HepG2 (cell line): ENCODE measurements around the gene BAIAP2L1. TPM values are rescaled to one million over a fixed set of nuclear protein-coding genes. Genes with fewer than 3 reads are reported as not detected.
"Not testable (repeated sequence)": the region's sequence is repeated elsewhere in the genome, so short reads cannot be mapped to it uniquely, and the experiment has no call there.

Experiments
- CEBPB ChIP-seq: IDR thresholded peaks from 2 replicates; pipeline ENCODE4 v1.6.1; 2011; ENCODE audit warnings: low read depth, low read length, improper control_type of control experiment, borderline replicate concordance
- CREB1 ChIP-seq, 2 experiments: fragments of 450-650 bp in 1 of 2; IDR thresholded peaks; 2 replicates each; pipeline ENCODE4 v1.6.1; 2016 to 2017; ENCODE audit warnings: control low read depth in 1 of 2, mild to moderate bottlenecking in 1 of 2, missing compliant biosample characterization in 1 of 2, missing genetic modification characterization in 1 of 2
- CREM ChIP-seq, 2 experiments: sonication (generic) in 1 of 2; formaldehyde crosslinking in 1 of 2; IDR thresholded peaks; 2 replicates each; pipeline versions ENCODE4 v1.4.0 to v1.6.1; 2016 to 2020; ENCODE audit warnings: antibody characterized with exemption in 1 of 2, mild to moderate bottlenecking in 1 of 2, missing genetic modification reagents in 1 of 2
- HDAC2 ChIP-seq: sonication (generic); formaldehyde crosslinking; IDR thresholded peaks from 2 replicates; pipeline ENCODE4 v1.4.0; 2020; ENCODE audit warnings: missing genetic modification reagents
- HNF1B ChIP-seq: sonication (generic); formaldehyde crosslinking; IDR thresholded peaks from 2 replicates; pipeline ENCODE4 v1.5.1; 2020; ENCODE audit warnings: mild to moderate bottlenecking, moderate library complexity, missing genetic modification reagents
- MAX ChIP-seq: IDR thresholded peaks from 2 replicates; pipeline ENCODE4 v1.6.1; 2012; ENCODE audit warnings: inconsistent platforms
- TFAP4 ChIP-seq: sonication (generic); IDR thresholded peaks from 2 replicates; pipeline ENCODE4 v1.6.1; 2016; ENCODE audit warnings: low read depth, borderline replicate concordance
- ZNF740 ChIP-seq: sonication (generic); formaldehyde crosslinking; IDR thresholded peaks from 2 replicates; pipeline ENCODE4 v1.4.0; 2020; ENCODE audit warnings: missing genetic modification reagents
- polyA plus RNA-seq, 8 experiments: library from polyadenylated mRNA; depleted of rRNA in 3 of 8; stranded (reverse) in 7 of 8; unstranded in 1 of 8; fragments of >200 nt; fragmentation: Illumina TruSeq in 4 of 8; extraction: Trizol in 4 of 8; gene quantifications; 2 replicates each; pipeline versions ENCODE4 v1.2.1 to v1.2.3, GENCODE V29; 2011 to 2016; ENCODE audit warnings: low read depth in 4 of 8, missing spikeins in 1 of 8, mixed read lengths in 1 of 8; ENCODE audit not compliant: insufficient read depth in 1 of 8
- total RNA-seq, 5 experiments: library from RNA; depleted of rRNA; stranded (reverse); fragments of >200 nt; fragmentation: Illumina TruSeq; extraction: Trizol; gene quantifications; 2 replicates each; pipeline ENCODE4 v1.2.3, GENCODE V29; 2016; ENCODE audit warnings: low read depth in 1 of 5
- TF ChIP-seq, protein P1 (sequence below): sonication (generic); formaldehyde crosslinking; IDR thresholded peaks from 2 replicates; pipeline ENCODE4 v1.8.0; 2022; ENCODE audit warnings: missing genetic modification reagents, mild to moderate bottlenecking, borderline replicate concordance
- TF ChIP-seq, protein P2 (sequence below): sonication (generic); formaldehyde crosslinking; IDR thresholded peaks from 2 replicates; pipeline ENCODE4 v1.5.0; 2020; ENCODE audit warnings: mild to moderate bottlenecking, missing genetic modification reagents, borderline replicate concordance
- TF ChIP-seq, protein P3 (sequence below), 2 experiments: sonication (generic) in 1 of 2; formaldehyde crosslinking in 1 of 2; IDR thresholded peaks; 2 replicates each; pipeline versions ENCODE4 v1.4.0 to v1.6.1; 2016 to 2020; ENCODE audit warnings: borderline replicate concordance in 1 of 2, low read depth in 1 of 2, mild to moderate bottlenecking in 1 of 2, missing genetic modification reagents in 1 of 2
- TF ChIP-seq, protein P4 (sequence below): sonication (generic); formaldehyde crosslinking; IDR thresholded peaks from 2 replicates; pipeline ENCODE4 v1.4.0; 2020; ENCODE audit warnings: mild to moderate bottlenecking, missing genetic modification reagents

BAIAP2L1 gene
- total and polyA plus RNA-seq, 2 of the 13 experiments (the other 11 are each of a cell fraction or from before 2014, with no cell fraction given) = 13.0 to 21.5 TPM

GRCh38 chr7:98417604-98418270 lies 16.8 kb upstream of the BAIAP2L1 start (continued):
- TF ChIP-seq TFAP4 = peak; percentile 51; the same call in 1 of the 2 replicates
- TF ChIP-seq ZNF740 (CRISPR knock-in tag) = peak; percentile 93
- TF ChIP-seq, protein P1, sequence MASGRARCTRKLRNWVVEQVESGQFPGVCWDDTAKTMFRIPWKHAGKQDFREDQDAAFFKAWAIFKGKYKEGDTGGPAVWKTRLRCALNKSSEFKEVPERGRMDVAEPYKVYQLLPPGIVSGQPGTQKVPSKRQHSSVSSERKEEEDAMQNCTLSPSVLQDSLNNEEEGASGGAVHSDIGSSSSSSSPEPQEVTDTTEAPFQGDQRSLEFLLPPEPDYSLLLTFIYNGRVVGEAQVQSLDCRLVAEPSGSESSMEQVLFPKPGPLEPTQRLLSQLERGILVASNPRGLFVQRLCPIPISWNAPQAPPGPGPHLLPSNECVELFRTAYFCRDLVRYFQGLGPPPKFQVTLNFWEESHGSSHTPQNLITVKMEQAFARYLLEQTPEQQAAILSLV = peak; percentile 25
- TF ChIP-seq, protein P2, sequence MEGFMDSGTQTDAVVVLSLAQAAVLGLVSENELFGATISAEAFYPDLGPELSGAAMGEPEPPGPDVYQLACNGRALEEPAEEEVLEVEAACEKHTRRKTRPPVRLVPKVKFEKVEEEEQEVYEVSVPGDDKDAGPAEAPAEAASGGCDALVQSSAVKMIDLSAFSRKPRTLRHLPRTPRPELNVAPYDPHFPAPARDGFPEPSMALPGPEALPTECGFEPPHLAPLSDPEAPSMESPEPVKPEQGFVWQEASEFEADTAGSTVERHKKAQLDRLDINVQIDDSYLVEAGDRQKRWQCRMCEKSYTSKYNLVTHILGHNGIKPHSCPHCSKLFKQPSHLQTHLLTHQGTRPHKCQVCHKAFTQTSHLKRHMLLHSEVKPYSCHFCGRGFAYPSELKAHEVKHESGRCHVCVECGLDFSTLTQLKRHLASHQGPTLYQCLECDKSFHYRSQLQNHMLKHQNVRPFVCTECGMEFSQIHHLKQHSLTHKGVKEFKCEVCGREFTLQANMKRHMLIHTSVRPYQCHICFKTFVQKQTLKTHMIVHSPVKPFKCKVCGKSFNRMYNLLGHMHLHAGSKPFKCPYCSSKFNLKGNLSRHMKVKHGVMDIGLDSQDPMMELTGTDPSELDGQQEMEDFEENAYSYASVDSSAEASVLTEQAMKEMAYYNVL (CRISPR knock-in tag) = peak; percentile 40; the same call in 1 of the 2 replicates
- peak; percentile 84; the same call in 1 of the 2 replicates for TF ChIP-seq HDAC2 (CRISPR knock-in tag)
- 0 out of 2 replicates have a peak, but pooled peaks have one; percentile 26 for TF ChIP-seq CREB1 (IDR thresholded peaks at IDR 0.05)
- peak; percentile 68 for TF ChIP-seq CREB1 (CRISPR knock-in tag; IDR thresholded peaks at IDR 0.05)
- peak; percentile 59; the same call in 1 of the 2 replicates for TF ChIP-seq HNF1B (CRISPR knock-in tag)
- TF ChIP-seq, protein P3, sequence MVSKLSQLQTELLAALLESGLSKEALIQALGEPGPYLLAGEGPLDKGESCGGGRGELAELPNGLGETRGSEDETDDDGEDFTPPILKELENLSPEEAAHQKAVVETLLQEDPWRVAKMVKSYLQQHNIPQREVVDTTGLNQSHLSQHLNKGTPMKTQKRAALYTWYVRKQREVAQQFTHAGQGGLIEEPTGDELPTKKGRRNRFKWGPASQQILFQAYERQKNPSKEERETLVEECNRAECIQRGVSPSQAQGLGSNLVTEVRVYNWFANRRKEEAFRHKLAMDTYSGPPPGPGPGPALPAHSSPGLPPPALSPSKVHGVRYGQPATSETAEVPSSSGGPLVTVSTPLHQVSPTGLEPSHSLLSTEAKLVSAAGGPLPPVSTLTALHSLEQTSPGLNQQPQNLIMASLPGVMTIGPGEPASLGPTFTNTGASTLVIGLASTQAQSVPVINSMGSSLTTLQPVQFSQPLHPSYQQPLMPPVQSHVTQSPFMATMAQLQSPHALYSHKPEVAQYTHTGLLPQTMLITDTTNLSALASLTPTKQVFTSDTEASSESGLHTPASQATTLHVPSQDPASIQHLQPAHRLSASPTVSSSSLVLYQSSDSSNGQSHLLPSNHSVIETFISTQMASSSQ (IDR thresholded peaks at IDR 0.05; ENCODE audit: low read depth) = peak; percentile 36; the same call in 1 of the 2 replicates
- TF ChIP-seq, protein P3 (CRISPR knock-in tag; IDR thresholded peaks at IDR 0.05; ENCODE audit: borderline replicate concordance) = not testable (repeated sequence)
- TF ChIP-seq, protein P4, sequence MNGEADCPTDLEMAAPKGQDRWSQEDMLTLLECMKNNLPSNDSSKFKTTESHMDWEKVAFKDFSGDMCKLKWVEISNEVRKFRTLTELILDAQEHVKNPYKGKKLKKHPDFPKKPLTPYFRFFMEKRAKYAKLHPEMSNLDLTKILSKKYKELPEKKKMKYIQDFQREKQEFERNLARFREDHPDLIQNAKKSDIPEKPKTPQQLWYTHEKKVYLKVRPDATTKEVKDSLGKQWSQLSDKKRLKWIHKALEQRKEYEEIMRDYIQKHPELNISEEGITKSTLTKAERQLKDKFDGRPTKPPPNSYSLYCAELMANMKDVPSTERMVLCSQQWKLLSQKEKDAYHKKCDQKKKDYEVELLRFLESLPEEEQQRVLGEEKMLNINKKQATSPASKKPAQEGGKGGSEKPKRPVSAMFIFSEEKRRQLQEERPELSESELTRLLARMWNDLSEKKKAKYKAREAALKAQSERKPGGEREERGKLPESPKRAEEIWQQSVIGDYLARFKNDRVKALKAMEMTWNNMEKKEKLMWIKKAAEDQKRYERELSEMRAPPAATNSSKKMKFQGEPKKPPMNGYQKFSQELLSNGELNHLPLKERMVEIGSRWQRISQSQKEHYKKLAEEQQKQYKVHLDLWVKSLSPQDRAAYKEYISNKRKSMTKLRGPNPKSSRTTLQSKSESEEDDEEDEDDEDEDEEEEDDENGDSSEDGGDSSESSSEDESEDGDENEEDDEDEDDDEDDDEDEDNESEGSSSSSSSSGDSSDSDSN (CRISPR knock-in tag) = peak; percentile 52
- peak; percentile 98 for TF ChIP-seq CEBPB
- TF ChIP-seq CREM (IDR thresholded peaks at IDR 0.05) = peak; percentile 77
- TF ChIP-seq CREM (CRISPR knock-in tag; IDR thresholded peaks at IDR 0.05) = not testable (repeated sequence)
- peak; percentile 50 for TF ChIP-seq MAX
